Measurements from ENCODE around the gene AKAP14. TPM values are rescaled to one million over a fixed set of nuclear protein-coding genes. Genes with fewer than 3 reads are reported as not detected.
A peak's percentile ranks its signal among the peaks of the same experiment; 100 is the strongest.

Gene AKAP14
- polyA plus RNA-seq, 1 donor (not counting 4 experiments of a cell fraction or from before 2014, with no cell fraction given): not detected

- Histone ChIP-seq H3K79me2 (ENCODE audit: control insufficient read depth, insufficient read depth, low read length) (peaks cover 29% of the 10 kb centered on the region), H2AFZ (ENCODE audit: control insufficient read depth, low read length) (peak overlapping the region; percentile 27)
These were observed 24.5 kb upstream of the AKAP14 start for GRCh38 chrX:119871245-119871598.

GRCh38 chrX:119871599-119872395, 23.9 kb upstream of the AKAP14 start, which contains the start of the genes NDUFA1 and RNF113A:
Gene NDUFA1, plus strand, starts transcription at chrX:119871832. Its CDS starts 80 bp downstream, at chrX:119871912.
Gene RNF113A, minus strand, starts transcription at chrX:119871733. Its CDS starts 120 bp downstream, at chrX:119871613.
- peak within 1 kb of the TSS; percentile 90 for H3K27ac ChIP-seq (ENCODE audit: control insufficient read depth, insufficient read depth, low read length)
- no peaks in the 10 kb centered on the region for H3K27me3 ChIP-seq (ENCODE audit: control insufficient read depth, extremely low read depth, insufficient read depth, low read length)
- dilution Hi-C loops (cut with MboI; ENCODE audit: extremely low pct_ligation_motif_present, low sequenced_read_pairs): no loop called here
- TF ChIP-seq EZH2 (IDR thresholded peaks at IDR 0.05; ENCODE audit: low read length) (no peak), CTCF (optimal IDR thresholded peaks at IDR 0.05 in 1 of 3, IDR thresholded peaks at IDR 0.05 in 1 of 3, conservative IDR thresholded peaks at IDR 0.05 in 1 of 3; ENCODE audit: extremely low read depth in 1 of 3, insufficient read depth in 2 of 3, low read length in 3 of 3) (no peak)
- peak within 1 kb of the TSS; percentile 74 for H3K4me2 ChIP-seq (ENCODE audit: control insufficient read depth, extremely low read depth, insufficient read depth, low read depth, low read length)
- no peaks in the 10 kb centered on the region for H3K4me1 ChIP-seq (ENCODE audit: control insufficient read depth, extremely low read depth, insufficient read depth, low read length)
- FAIRE-seq (peak; percentile 32), DNase-seq (ENCODE audit: low read depth, low spot score) (no peak)
- H3K9me1 ChIP-seq (ENCODE audit: control insufficient read depth, extremely low read depth, insufficient read depth, low read length): no peaks in the 10 kb centered on the region
- H2AFZ ChIP-seq (ENCODE audit: control insufficient read depth, low read length): peak within 1 kb of the TSS; percentile 83
- H3K79me2 ChIP-seq (ENCODE audit: control insufficient read depth, insufficient read depth, low read length): peaks cover 29% of the 10 kb centered on the region
- peak within 1 kb of the TSS; percentile 51 to 66 (median 63) for H3K4me3 ChIP-seq (ENCODE audit: control insufficient read depth in 2 of 3, extremely low read depth in 1 of 3, insufficient read depth in 2 of 3, low read depth in 1 of 3, low read length in 3 of 3)
- no peaks in the 10 kb centered on the region for H3K36me3 ChIP-seq (ENCODE audit: control insufficient read depth in 2 of 2, extremely low read depth in 1 of 2, insufficient read depth in 2 of 2, low read length in 2 of 2)
- no peaks in the 10 kb centered on the region for H4K20me1 ChIP-seq (ENCODE audit: control insufficient read depth, extremely low read depth, insufficient read depth, low read length)
- peak within 1 kb of the TSS; percentile 92 for H3K9ac ChIP-seq (ENCODE audit: control insufficient read depth, extremely low read depth, insufficient read depth, low read length)
- H3K9me3 ChIP-seq (ENCODE audit: control insufficient read depth, low read depth, low read length): no peaks in the 10 kb centered on the region

More at GRCh38 chrX:119871245-119871598, 24.5 kb upstream of the AKAP14 start:
- dilution Hi-C loops (cut with MboI; ENCODE audit: extremely low pct_ligation_motif_present, low sequenced_read_pairs): no loop called here
- FAIRE-seq (no peak), DNase-seq (ENCODE audit: low read depth, low spot score) (no peak)
- Histone ChIP-seq H3K9me3 (ENCODE audit: control insufficient read depth, low read depth, low read length) (no peaks in the 10 kb centered on the region), H4K20me1 (ENCODE audit: control insufficient read depth, extremely low read depth, insufficient read depth, low read length) (no peaks in the 10 kb centered on the region), H3K27ac (ENCODE audit: control insufficient read depth, insufficient read depth, low read length) (peak overlapping the region; percentile 90), H3K27me3 (ENCODE audit: control insufficient read depth, extremely low read depth, insufficient read depth, low read length) (no peaks in the 10 kb centered on the region), H3K9me1 (ENCODE audit: control insufficient read depth, extremely low read depth, insufficient read depth, low read length) (no peaks in the 10 kb centered on the region), H3K4me2 (ENCODE audit: control insufficient read depth, extremely low read depth, insufficient read depth, low read depth, low read length) (peak overlapping the region; percentile 74), H3K9ac (ENCODE audit: control insufficient read depth, extremely low read depth, insufficient read depth, low read length) (peak overlapping the region; percentile 92), H3K4me1 (ENCODE audit: control insufficient read depth, extremely low read depth, insufficient read depth, low read length) (no peaks in the 10 kb centered on the region), H3K36me3 (ENCODE audit: control insufficient read depth in 2 of 2, extremely low read depth in 1 of 2, insufficient read depth in 2 of 2, low read length in 2 of 2) (no peaks in the 10 kb centered on the region), H3K4me3 (ENCODE audit: control insufficient read depth in 2 of 3, extremely low read depth in 1 of 3, insufficient read depth in 2 of 3, low read depth in 1 of 3, low read length in 3 of 3) (peak overlapping the region; percentile 51 to 66 (median 59))
- no peak for TF ChIP-seq EZH2 (IDR thresholded peaks at IDR 0.05; ENCODE audit: low read length)
